ENCODE results near the gene AKR1B15. TPM values are rescaled to one million over a fixed set of nuclear protein-coding genes. Genes with fewer than 3 reads are reported as not detected.

AKR1B15 gene
- polyA plus RNA-seq, 3 donors, result not detected

- H3K79me2 ChIP-seq (ENCODE audit: insufficient read depth, low read length), result no peaks in the 10 kb centered on the region
- H3K36me3 ChIP-seq (replicated peaks in 1 of 2; ENCODE audit: control insufficient read depth in 1 of 2, insufficient read depth in 2 of 2, low read length in 2 of 2), result no peaks in the 10 kb centered on the region
- Mint-ChIP-seq H3K36me3 (no peaks in the 10 kb centered on the region), H3K9me3 (no peaks in the 10 kb centered on the region), H3K27me3 (ENCODE audit: low read depth in 3 of 3) (peaks cover 3 to 5% (median 5%) of the 10 kb centered on the region in 3 donors), H3K4me1 (no peaks in the 10 kb centered on the region), H3K27ac (no peak overlapping the region), H3K4me3 (no peak overlapping the region)
- H3K4me1 ChIP-seq (ENCODE audit: control insufficient read depth in 1 of 2, insufficient read depth in 2 of 2, low read length in 2 of 2), result no peaks in the 10 kb centered on the region
- no peak overlapping the region for H3K4me3 ChIP-seq (replicated peaks in 1 of 3; ENCODE audit: low read depth in 2 of 3, low read length in 3 of 3)
- no peak overlapping the region for H3K27ac ChIP-seq (ENCODE audit: low read depth in 1 of 2, low read length in 2 of 2)
- 100% methylated on average over 1 of the region's 3 CpGs for WGBS (ENCODE audit: insufficient coverage)
- no peaks in the 10 kb centered on the region for H3K9me3 ChIP-seq (replicated peaks in 1 of 2; ENCODE audit: control insufficient read depth in 1 of 2, insufficient read depth in 1 of 2, low read length in 2 of 2)
- no peaks in the 10 kb centered on the region for H3K27me3 ChIP-seq (ENCODE audit: control insufficient read depth in 2 of 2, insufficient read depth in 2 of 2, low read length in 2 of 2)
- no peak overlapping the region for H3K9ac ChIP-seq (ENCODE audit: insufficient read depth, low read length, poor library complexity, severe bottlenecking)
- intact Hi-C loops (cut with micrococcal nuclease), result no loop called here
- DNase-seq, result no peak
- TF ChIP-seq, protein P1, sequence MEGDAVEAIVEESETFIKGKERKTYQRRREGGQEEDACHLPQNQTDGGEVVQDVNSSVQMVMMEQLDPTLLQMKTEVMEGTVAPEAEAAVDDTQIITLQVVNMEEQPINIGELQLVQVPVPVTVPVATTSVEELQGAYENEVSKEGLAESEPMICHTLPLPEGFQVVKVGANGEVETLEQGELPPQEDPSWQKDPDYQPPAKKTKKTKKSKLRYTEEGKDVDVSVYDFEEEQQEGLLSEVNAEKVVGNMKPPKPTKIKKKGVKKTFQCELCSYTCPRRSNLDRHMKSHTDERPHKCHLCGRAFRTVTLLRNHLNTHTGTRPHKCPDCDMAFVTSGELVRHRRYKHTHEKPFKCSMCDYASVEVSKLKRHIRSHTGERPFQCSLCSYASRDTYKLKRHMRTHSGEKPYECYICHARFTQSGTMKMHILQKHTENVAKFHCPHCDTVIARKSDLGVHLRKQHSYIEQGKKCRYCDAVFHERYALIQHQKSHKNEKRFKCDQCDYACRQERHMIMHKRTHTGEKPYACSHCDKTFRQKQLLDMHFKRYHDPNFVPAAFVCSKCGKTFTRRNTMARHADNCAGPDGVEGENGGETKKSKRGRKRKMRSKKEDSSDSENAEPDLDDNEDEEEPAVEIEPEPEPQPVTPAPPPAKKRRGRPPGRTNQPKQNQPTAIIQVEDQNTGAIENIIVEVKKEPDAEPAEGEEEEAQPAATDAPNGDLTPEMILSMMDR (IDR thresholded peaks at IDR 0.05), result no peak
- H2AFZ ChIP-seq (ENCODE audit: insufficient read depth, low read depth, low read length, poor library complexity, severe bottlenecking), result no peak overlapping the region
- H3K4me2 ChIP-seq (replicated peaks; ENCODE audit: extremely low read depth, low read length, poor library complexity, severe bottlenecking), result no peak overlapping the region
- H4K20me1 ChIP-seq (ENCODE audit: insufficient read depth, low read length), result no peaks in the 10 kb centered on the region
These were observed 14.3 kb upstream of the AKR1B15 start for GRCh38 chr7:134534633-134535032.

- Histone ChIP-seq H3K27me3 (ENCODE audit: control insufficient read depth in 2 of 2, insufficient read depth in 2 of 2, low read length in 2 of 2) (no peaks in the 10 kb centered on the region), H3K4me3 (replicated peaks in 1 of 3; ENCODE audit: low read depth in 2 of 3, low read length in 3 of 3) (no peak overlapping the region)
- intact Hi-C loops (cut with micrococcal nuclease), result no loop called here
These were observed 13.5 kb upstream of the AKR1B15 start for GRCh38 chr7:134535272-134535918.

More at GRCh38 chr7:134535272-134535918, 13.5 kb upstream of the AKR1B15 start:
- Mint-ChIP-seq H3K4me1 (no peaks in the 10 kb centered on the region), H3K4me3 (no peak overlapping the region), H3K36me3 (no peaks in the 10 kb centered on the region), H3K27ac (no peak overlapping the region), H3K9me3 (no peaks in the 10 kb centered on the region), H3K27me3 (ENCODE audit: low read depth in 3 of 3) (peaks cover 3 to 7% (median 6%) of the 10 kb centered on the region in 3 donors)
- DNase-seq, result no peak
- Histone ChIP-seq H3K9ac (ENCODE audit: insufficient read depth, low read length, poor library complexity, severe bottlenecking) (no peak overlapping the region), H3K36me3 (replicated peaks in 1 of 2; ENCODE audit: control insufficient read depth in 1 of 2, insufficient read depth in 2 of 2, low read length in 2 of 2) (no peaks in the 10 kb centered on the region), H3K79me2 (ENCODE audit: insufficient read depth, low read length) (no peaks in the 10 kb centered on the region), H4K20me1 (ENCODE audit: insufficient read depth, low read length) (no peaks in the 10 kb centered on the region), H3K27ac (ENCODE audit: low read depth in 1 of 2, low read length in 2 of 2) (no peak overlapping the region), H3K4me1 (ENCODE audit: control insufficient read depth in 1 of 2, insufficient read depth in 2 of 2, low read length in 2 of 2) (no peaks in the 10 kb centered on the region), H2AFZ (ENCODE audit: insufficient read depth, low read depth, low read length, poor library complexity, severe bottlenecking) (no peak overlapping the region), H3K4me2 (replicated peaks; ENCODE audit: extremely low read depth, low read length, poor library complexity, severe bottlenecking) (no peak overlapping the region), H3K9me3 (replicated peaks in 1 of 2; ENCODE audit: control insufficient read depth in 1 of 2, insufficient read depth in 1 of 2, low read length in 2 of 2) (no peaks in the 10 kb centered on the region)
- 100% methylated on average over 1 of the region's 3 CpGs for WGBS (ENCODE audit: insufficient coverage)
- TF ChIP-seq, protein P1 (IDR thresholded peaks at IDR 0.05), result no peak

All from CD14-positive monocyte (primary cell).